HG03064 (cell line): ENCODE measurements around the gene C12orf76.
"Not testable (repeated sequence)": the region's sequence is repeated elsewhere in the genome, so short reads cannot be mapped to it uniquely, and the experiment has no call there.

ENCODE experiments used
- ATAC-seq: cut with Tn5 transposase; IDR thresholded peaks from one replicate; pipeline ENCODE4 v1.9.1; 2021; ENCODE audit warnings: low read depth; ENCODE audit not compliant: unreplicated experiment

Gene C12orf76

DNA sequence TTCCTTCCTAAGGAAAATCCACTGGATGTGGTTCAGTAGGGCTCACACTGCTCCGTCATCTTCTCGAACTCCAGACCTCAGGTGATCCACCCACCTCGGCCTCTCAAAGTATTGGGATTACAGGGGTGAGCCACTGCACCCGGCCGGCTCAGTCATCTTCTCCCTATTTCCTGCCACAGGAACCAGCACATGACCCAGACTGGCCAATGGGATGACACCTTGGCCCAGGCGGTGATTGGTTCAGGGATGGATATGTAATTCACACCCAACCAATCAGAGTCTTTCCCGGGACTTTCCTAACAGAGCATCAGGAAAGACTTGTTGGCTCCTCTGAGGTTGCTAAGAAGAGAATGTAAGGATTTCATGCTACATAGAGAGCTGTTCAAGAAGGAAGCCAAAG is 19.2 kb upstream of the C12orf76 start:
- ATAC-seq, result no peak

- ATAC-seq, result no peak
Observed at GRCh38 chr12:110065540-110065939, 17.2 kb upstream of the C12orf76 start.

DNA sequence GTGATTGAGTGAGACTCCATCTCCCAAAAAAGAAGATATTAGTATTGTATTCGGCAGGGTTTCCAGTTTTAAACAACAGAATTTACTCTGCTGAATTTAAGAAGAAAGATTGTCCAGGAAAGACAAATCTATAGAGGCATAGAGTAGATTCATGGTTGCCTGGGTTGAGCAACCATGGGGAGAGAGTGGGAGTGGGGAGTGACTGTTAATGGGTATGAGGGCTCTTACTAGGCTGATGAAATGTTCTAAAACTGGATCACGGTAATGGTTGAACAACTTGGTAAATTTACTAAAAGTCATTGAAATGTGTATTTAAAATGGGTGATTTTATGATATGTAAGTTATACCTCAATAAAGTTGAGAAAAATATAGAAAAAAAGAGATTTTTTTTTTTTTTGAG is 13.9 kb upstream of the C12orf76 start:
- ATAC-seq, result no peak

DNA sequence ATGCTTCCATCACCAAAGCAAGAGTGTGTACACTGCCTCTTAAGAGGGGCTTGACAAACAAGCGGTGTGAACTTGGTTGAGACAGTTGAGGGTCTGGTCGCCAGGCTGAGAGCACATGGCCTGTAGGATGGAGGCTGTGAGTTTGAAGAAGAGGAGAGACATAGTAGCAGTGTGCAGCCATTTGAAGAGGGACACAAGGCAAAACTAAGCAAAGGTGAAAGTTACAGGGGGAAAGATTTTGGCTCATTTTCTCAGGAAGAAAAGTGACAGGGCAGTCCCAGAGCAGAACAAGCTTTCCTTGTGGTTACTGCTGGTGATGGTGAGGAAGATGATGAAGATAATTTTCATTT is 11.3 kb upstream of the C12orf76 start:
- no peak for ATAC-seq

DNA sequence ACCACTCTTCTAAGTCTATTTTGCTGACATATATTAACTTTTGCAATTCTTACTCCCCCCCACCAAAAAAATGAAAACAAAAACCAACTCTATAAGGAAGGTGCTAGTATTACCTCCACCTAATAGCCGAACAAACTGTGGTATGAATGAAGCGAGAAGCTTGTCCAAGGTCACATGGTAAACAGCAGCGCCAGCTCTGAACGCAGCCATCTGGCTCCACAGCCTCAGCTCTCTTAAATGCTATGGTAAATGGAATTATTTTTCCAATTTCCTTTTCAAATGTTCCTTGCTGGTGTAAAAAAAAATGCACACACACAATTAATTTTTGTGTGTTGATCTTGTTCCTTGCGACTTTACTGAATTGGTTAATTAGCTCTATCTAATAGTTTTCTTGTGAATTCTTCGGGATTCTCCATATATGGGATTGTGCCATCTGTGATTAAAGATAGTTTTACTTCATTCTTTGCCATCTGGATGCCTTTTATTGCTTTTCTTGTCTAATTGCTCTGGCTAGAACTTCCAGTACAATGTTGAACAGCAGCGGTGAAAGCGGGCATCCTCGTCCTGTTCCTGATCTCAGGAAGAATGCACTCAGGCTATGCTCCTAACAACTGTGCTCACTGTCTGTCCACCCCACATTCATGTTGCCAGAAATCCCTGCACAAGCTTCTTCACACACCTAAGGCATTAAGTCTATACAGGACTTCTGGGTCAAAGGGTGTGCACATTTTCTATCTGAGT is 10.7 kb upstream of the C12orf76 start:
- ATAC-seq, result no peak

GRCh38 chr12:110056643-110057042 is 8.3 kb upstream of the C12orf76 start:
- ATAC-seq, result not testable (repeated sequence)

DNA sequence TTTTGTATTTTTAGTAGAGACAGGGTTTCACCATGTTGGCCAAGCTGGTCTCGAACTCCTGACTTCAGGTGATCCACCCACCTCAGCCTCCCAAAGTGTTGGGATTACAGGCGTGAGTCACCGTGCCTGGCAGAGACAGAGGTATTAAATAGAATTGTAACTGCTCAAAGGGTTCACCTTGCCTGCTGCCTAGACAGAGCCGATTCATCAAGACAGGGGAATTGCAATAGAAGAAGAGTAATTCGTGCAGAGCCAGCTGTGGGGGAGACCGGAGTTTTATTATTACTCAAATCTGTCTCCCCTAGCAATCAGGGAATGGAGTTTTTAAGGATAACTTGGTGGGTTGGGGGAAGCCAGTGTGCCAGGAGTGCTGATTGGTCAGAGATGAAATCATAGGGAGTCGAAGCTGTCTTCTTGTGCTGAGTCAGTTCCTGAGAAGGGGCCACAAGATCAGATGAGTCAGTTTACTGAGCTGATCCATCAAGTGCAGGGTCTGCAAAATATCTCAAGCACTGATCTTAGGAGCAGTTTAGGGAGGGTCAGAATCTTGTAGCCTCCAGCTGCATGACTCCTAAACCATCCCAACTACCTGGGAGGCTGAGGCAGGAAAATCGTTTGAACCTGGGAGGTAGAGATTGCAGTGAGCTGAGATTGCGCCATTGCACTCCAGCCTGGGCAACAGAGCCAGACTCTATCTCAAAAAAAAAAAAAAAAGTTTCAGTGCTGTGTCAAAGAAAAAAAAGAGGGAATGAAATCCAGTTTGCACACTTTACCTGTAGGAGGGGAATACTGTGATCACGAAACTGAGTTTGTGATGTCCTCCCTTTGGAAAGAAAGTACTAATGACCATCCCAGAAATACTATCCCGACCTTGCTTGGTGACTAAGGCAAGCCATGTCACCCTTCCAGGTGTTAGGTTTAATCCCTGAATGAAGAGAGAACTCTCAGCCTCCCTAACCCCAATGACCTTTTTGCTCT is 7.3 kb upstream of the C12orf76 start:
- not testable (repeated sequence) for ATAC-seq

DNA sequence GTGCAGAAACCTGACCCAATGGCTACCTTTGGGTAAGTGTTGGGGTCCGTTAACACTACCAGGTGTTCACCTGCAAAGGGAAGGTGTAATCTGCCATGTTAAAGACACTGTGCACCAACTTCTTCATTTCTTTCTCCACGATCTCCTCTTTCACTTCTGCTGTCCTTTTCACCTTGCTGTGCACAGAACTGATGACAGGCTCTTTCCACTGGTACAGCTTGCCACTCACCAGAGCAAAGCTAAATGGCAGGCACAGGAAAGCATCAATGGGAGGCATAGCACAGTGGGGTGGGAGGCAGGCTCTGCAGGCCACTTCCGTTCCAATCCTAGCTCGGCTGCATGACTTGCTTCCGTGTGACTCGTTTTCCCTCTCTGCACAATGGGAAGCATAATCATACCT is 2.6 kb upstream of the C12orf76 start:
- ATAC-seq, result no peak

- not testable (repeated sequence) for ATAC-seq
Observed at GRCh38 chr12:110049666-110050065, 1.3 kb upstream of the C12orf76 start.

GRCh38 chr12:110049034-110049433 is 712 bp upstream of the C12orf76 start:
- ATAC-seq, result not testable (repeated sequence)

GRCh38 chr12:110047297-110047940 is 903 bp downstream of the C12orf76 start:
- ATAC-seq, result no peak

- no peak for ATAC-seq
Observed at GRCh38 chr12:110046451-110047187, 1.7 kb downstream of the C12orf76 start.

DNA sequence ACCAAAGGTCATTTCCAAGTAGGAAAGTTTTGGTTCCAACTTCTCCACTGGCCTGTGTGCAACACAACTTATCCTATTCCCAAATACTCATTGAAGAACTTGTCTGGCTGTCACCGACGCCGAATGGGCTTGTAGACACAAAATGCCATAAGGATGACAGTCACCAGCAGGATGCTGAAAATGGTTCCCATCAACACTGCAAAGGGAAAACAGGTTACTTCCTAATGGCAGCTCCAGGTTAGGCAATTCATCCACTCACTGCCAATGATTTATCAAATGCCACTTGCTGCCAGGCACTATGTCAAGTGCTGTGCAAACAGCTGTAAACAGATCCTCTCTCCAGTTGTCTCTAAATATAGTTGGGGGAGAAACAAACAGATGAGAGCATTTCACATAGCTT is 6.1 kb downstream of the C12orf76 start:
- no peak for ATAC-seq

- ATAC-seq, result no peak
Observed at GRCh38 chr12:110039085-110039807, 9.1 kb downstream of the C12orf76 start.

DNA sequence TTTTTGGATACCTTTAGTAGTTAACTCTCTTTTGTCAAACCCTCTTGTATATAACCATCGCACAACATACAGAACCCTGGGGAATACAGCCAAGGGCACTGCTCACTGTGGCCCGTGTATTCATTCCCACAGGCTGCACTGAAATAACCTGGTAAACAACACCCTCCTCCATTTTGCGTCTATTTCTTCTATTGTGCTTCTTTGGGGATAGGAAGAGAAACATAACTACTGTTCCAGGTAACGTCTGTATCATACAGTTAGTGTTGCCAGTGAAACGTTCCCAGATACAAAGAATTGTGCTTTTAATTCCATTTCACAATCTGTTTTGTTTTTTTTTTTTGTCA is 9.6 kb downstream of the C12orf76 start:
- ATAC-seq, result no peak

- ATAC-seq, result no peak
Observed at GRCh38 chr12:110037315-110037714, 11.0 kb downstream of the C12orf76 start.

DNA sequence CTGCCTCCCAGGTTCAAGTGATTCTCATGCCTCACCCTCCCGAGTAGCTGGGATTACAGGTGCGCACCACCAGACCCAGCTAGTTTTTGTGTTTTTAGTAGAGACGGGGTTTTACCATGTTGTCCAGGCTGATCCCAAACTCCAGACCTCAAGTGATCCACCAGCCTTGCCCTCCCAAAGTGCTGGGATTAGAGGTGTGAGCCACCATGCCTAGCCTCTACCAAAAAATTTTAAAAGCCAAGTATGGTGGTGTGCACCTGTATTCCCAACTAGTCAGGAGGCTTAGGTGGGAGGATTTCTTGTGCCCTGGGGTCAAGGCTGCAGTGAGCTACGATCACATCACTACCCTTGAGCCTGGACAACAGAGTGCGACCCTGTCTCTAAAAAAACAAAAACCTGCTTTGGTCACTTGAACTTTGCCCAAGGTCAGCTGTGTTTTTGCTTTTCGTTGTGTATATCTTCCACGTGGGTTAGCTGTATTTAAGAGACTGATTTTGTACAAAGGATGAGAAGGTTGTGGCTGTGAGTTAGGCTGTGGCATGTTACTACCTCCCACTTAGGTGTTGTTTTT is 12.7 kb downstream of the C12orf76 start:
- no peak for ATAC-seq

- no peak for ATAC-seq
Observed at GRCh38 chr12:110033888-110034287, 14.4 kb downstream of the C12orf76 start.

- ATAC-seq, result no peak
Observed at GRCh38 chr12:110029290-110029815, 19.0 kb downstream of the C12orf76 start.
